Astrocyte of the spinal cord (primary cell): ENCODE data around the gene CDC14A.

Experiments
- DNase-seq: peaks from one replicate; pipeline ENCODE4 v3.0.0; 2011; ENCODE audit warnings: low read depth, low spot score
- H3K4me3 ChIP-seq: 2 replicates; pipeline ENCODE4 v1.5.1; 2011; ENCODE audit warnings: low read depth, mild to moderate bottlenecking, low read length, moderate library complexity
- in situ Hi-C: cut with HindIII; loops from 2 replicates; pipeline ENCODE4 v1.10.0; 2017; ENCODE audit warnings: low sequenced_read_pairs
- TF ChIP-seq, protein P1 (sequence below): IDR thresholded peaks from 2 replicates; pipeline ENCODE4 v1.5.1; 2012; ENCODE audit warnings: low read depth, mild to moderate bottlenecking, low read length, inconsistent platforms

CDC14A gene

DNA sequence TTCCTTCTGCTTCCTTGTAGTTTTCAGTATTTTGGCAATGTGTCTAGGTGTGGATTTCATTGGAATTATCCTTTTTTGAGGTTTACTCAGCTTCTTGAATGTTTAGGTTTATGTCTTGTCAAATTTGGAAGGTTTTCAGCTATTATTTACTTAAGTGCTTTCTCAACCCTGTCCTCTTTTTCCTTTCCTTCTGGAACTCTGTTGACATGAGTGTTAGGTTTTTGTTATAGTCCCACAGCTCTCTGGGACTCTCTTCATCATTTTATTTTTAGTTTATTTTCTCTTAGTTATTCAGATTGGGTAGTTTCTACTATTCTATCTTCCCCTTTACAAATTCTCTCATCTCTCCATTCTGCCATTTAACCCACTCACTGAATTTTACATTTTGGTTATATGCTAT is 122.5 kb downstream of the CDC14A start:
- TF ChIP-seq, protein P1, sequence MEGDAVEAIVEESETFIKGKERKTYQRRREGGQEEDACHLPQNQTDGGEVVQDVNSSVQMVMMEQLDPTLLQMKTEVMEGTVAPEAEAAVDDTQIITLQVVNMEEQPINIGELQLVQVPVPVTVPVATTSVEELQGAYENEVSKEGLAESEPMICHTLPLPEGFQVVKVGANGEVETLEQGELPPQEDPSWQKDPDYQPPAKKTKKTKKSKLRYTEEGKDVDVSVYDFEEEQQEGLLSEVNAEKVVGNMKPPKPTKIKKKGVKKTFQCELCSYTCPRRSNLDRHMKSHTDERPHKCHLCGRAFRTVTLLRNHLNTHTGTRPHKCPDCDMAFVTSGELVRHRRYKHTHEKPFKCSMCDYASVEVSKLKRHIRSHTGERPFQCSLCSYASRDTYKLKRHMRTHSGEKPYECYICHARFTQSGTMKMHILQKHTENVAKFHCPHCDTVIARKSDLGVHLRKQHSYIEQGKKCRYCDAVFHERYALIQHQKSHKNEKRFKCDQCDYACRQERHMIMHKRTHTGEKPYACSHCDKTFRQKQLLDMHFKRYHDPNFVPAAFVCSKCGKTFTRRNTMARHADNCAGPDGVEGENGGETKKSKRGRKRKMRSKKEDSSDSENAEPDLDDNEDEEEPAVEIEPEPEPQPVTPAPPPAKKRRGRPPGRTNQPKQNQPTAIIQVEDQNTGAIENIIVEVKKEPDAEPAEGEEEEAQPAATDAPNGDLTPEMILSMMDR: no peak
- no peak overlapping the region for H3K4me3 ChIP-seq
- in situ Hi-C loops: no loop called here
- no peak for DNase-seq

DNA sequence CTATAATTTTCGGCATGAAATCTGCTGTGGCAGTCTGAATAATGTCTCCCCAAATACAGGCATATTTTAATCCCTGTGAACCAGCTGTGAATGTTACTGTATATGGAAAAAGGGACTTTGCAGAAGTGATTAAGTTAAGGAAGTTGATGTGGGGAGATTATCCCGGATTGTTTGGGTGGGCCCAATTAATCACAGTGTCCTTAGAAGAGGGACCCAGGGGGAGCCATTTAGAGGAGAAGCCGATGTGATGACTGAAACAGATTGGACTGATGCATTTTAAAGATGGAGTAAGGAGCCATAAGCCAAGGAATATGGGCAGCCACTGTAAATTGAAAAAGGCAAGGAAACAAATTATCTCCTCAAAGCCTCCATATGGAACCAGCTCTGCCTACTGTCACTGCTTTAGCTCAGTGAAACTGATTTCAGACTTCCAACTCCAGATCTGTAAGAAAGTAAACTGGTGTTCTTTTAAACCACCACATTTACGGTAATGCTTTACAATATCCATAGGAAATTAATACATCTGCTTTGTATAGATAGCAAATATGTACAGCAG is 124.5 kb downstream of the CDC14A start:
- DNase-seq: no peak
- TF ChIP-seq, protein P1: no peak
- H3K4me3 ChIP-seq: no peak overlapping the region
- in situ Hi-C loops: no loop called here

DNA sequence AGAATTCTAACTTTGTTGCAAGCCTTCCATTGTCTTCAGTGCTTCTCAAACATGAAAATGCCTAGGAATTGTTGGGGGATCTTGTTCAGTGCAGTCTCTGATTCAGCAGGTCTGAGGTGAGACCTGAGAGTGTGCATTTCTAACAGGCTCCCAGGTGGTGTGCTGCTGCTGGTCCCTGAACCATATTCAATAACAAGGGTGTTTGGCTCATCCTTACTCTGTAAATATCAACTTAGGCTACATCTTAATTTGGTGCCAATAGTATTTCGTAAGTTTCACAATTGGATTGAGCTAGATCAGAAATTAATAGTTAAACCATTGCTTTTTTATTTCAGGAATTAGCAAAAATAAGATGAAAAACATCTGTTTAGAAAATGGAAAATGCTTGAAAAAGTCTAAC is 126.5 kb downstream of the CDC14A start:
- TF ChIP-seq, protein P1: no peak
- no peak for DNase-seq
- in situ Hi-C loops: no loop called here
- no peak overlapping the region for H3K4me3 ChIP-seq

DNA sequence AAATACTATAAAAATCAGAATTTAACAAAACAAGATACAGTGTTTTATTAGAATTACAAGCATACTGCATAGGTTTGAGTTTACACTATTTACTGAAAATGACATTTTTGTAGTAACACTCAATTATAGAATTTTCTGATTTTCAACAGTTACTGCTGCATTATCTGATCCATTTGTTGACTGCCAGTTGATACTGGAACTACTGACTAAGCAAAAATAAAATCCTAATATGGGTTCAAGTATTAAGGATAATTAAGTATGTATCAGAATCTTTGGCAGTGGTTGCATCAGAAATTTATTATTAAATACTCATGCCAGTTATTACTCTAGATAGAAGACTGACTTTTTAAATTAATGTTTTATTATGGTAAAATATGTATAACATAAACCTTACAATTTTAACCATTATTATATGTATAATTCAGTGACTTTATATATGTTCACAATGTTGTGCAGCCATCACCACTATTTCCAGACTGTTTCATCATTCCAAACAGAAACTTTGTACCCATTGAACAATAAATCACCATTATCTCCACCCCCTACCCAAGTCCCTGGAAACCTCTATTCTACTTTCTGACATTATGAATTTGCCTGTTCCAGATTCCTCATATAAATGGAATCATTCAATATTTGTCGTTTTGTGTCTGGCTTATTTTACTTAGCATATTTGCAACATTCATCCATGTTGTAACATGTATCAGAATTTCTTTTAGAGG is 127.5 kb downstream of the CDC14A start:
- no peak for DNase-seq
- H3K4me3 ChIP-seq: no peak overlapping the region
- TF ChIP-seq, protein P1: no peak
- in situ Hi-C loops: no loop called here

DNA sequence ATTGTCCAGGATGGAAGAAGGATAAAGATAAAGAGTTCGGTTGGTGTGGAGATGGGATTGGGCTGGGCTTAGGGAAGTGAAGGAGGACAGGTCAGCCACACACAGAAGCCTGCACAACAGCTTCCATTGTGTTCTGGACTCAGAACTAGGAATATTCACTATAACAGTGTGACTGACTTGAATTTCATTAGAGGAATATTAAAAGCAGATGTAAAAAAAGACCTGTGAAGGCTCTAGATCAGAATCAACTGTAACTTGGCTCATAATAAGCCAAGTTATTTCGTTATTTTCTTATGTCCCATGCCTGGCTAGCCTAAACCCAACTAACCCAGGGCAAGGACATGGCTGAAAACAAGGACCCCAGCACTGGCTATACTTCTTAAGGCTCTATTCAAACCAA is 129.0 kb downstream of the CDC14A start:
- no peak overlapping the region for H3K4me3 ChIP-seq
- TF ChIP-seq, protein P1: no peak
- in situ Hi-C loops: no loop called here
- DNase-seq: no peak

DNA sequence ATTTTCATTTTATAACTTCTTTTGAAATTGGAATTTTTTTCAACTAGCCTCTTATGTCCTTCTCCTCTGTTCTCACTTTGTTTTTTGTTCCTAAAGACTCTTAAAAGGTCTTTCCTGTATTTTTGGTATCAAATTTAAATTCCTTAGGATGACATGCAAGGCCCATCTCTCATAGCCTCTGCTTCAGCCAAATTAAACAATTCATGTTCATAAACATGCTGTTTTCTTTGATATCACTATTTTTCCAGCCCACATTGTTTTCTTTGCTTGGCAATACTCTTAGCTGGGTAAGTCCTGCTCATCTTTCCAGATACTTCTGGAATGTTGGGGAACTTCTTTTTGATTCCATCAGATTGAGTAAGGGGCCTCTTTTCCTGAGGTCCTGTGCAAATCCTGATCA is 129.9 kb downstream of the CDC14A start:
- peak; percentile 26 for DNase-seq
- TF ChIP-seq, protein P1: no peak
- H3K4me3 ChIP-seq: no peak overlapping the region
- in situ Hi-C loops: no loop called here
